PC-3 (cell line): Measurements from ENCODE around the gene ATF7. TPM values are rescaled to one million over a fixed set of nuclear protein-coding genes. Genes with fewer than 3 reads are reported as not detected.
A peak's percentile ranks its signal among the peaks of the same experiment; 100 is the strongest.

Experiments used
- ATAC-seq: fragments of 200-7000 bp; cut with Tn5 transposase; 2 replicates; pipeline ENCODE4 v1.9.1; 2020; ENCODE audit warnings: mild to moderate bottlenecking, moderate library complexity
- BruUV-seq: library from RNA; stranded (reverse); fragments of 400-500 nt; replicated peaks from 2 replicates; lab custom pipeline; 2021; lab: Mats Ljungman, UMichigan
- CTCF ChIA-PET: fragments of 300-600 bp; sonication (Branson Sonifier 250); formaldehyde crosslinking; loops from one replicate; lab custom pipeline; 2022; ENCODE audit warnings: antibody characterized with exemption; lab: Charles Lee
- POLR2A ChIA-PET: fragments of 300-600 bp; sonication (Branson Sonifier 250); formaldehyde crosslinking; loops from one replicate; lab custom pipeline; 2022; ENCODE audit warnings: antibody characterized with exemption; ENCODE audit not compliant: unreplicated experiment; lab: Charles Lee
- DNase-seq: peaks from one replicate; pipeline ENCODE4 v3.0.0-alpha.2; 2015
- H2AFZ ChIP-seq: fragments of 300-600 bp; sonication (generic); 2 replicates; pipeline ENCODE4 v1.6.0; 2016; ENCODE audit warnings: antibody characterized with exemption, low read length
- H3F3A ChIP-seq: fragments of 300-600 bp; sonication (generic); one replicate; pipeline ENCODE4 v1.6.0; 2017; ENCODE audit warnings: antibody characterized with exemption, low read length, control low read depth, mild to moderate bottlenecking; ENCODE audit not compliant: unreplicated experiment
- H3K27ac ChIP-seq: fragments of 300-600 bp; sonication (generic); 2 replicates; pipeline ENCODE4 v1.5.1; 2016; ENCODE audit warnings: mild to moderate bottlenecking, low read length
- H3K27me3 ChIP-seq: fragments of 300-600 bp; sonication (generic); 2 replicates; pipeline ENCODE4 v1.6.1; 2016; ENCODE audit warnings: low read length, mixed read lengths
- H3K36me3 ChIP-seq: fragments of 300-600 bp; sonication (generic); 2 replicates; pipeline ENCODE4 v1.6.1; 2016; ENCODE audit warnings: low read depth, mixed run types, low read length, mixed read lengths
- H3K4me1 ChIP-seq: fragments of 300-600 bp; sonication (generic); 2 replicates; pipeline ENCODE4 v1.5.1; 2016; ENCODE audit warnings: low read length; ENCODE audit not compliant: insufficient read depth
- H3K4me2 ChIP-seq: fragments of 300-600 bp; sonication (generic); 2 replicates; pipeline ENCODE4 v1.6.0; 2016; ENCODE audit warnings: low read length
- H3K4me3 ChIP-seq: fragments of 300-600 bp; sonication (generic); 2 replicates; pipeline ENCODE4 v1.5.1; 2016; ENCODE audit warnings: mild to moderate bottlenecking, low read length, mixed read lengths
- H3K79me2 ChIP-seq: fragments of 300-600 bp; sonication (generic); 2 replicates; pipeline ENCODE4 v1.6.1; 2017; ENCODE audit warnings: low read length, mixed read lengths
- H3K9ac ChIP-seq: fragments of 300-600 bp; sonication (generic); 2 replicates; pipeline ENCODE4 v1.6.0; 2016; ENCODE audit warnings: mild to moderate bottlenecking, low read length
- H3K9me2 ChIP-seq: fragments of 300-600 bp; sonication (generic); replicated peaks from 2 replicates; pipeline ENCODE4 v1.6.1; 2016; ENCODE audit warnings: mixed run types, low read length, mixed read lengths
- H3K9me3 ChIP-seq: fragments of 300-600 bp; sonication (generic); 2 replicates; pipeline ENCODE4 v1.6.1; 2016; ENCODE audit warnings: low read length, mixed read lengths
- H4K20me1 ChIP-seq: fragments of 300-600 bp; sonication (generic); 2 replicates; pipeline ENCODE4 v1.6.1; 2016; ENCODE audit warnings: low read length, mixed read lengths
- EZH2 ChIP-seq: fragments of 300-600 bp; sonication (generic); IDR thresholded peaks from one replicate; pipeline ENCODE4 v1.6.1; 2017; ENCODE audit warnings: antibody characterized with exemption, mild to moderate bottlenecking, low read length; ENCODE audit not compliant: unreplicated experiment
- EZH2phosphoT487 ChIP-seq: fragments of 300-600 bp; sonication (generic); IDR thresholded peaks from 2 replicates; pipeline ENCODE4 v1.6.1; 2018; ENCODE audit warnings: mild to moderate bottlenecking, antibody characterized with exemption, low read length, borderline replicate concordance
- intact Hi-C: fragments of 100-400 bp; cut with micrococcal nuclease; formaldehyde crosslinking; loops from 2 replicates; pipeline ENCODE4 v1.9.0; 2023
- total RNA-seq: library from RNA; depleted of rRNA; stranded (reverse); fragments of >200 nt; gene quantifications from 2 replicates; pipeline ENCODE4 v1.2.3, GENCODE V29; 2014
- TF ChIP-seq, protein P1 (sequence below): fragments of 300-600 bp; sonication (generic); conservative IDR thresholded peaks from 2 replicates; pipeline ENCODE4 v1.5.1; 2017; ENCODE audit warnings: antibody characterized with exemption, low read depth, mild to moderate bottlenecking, low read length

ATF7 gene
- total RNA-seq, 1 experiment from 2014 or later = 7.9 TPM

- ChIA-PET CTCF (interaction anchor here (0.7 kb wide), 1 partner anchor 9 kb away, joined by 3 read pairs; no protein-coding TSS in a partner anchor), POLR2A (interaction anchor here (0.5 kb wide), 1 partner anchor 10 kb away, joined by 3 read pairs; no protein-coding TSS in a partner anchor)
- Histone ChIP-seq H3K4me1 (peaks cover 20% of the 10 kb centered on the region), H3F3A (no peaks in the 10 kb centered on the region), H3K79me2 (peaks cover 27% of the 10 kb centered on the region), H3K27me3 (no peaks in the 10 kb centered on the region), H3K9me3 (no peaks in the 10 kb centered on the region), H3K36me3 (peaks cover 12% of the 10 kb centered on the region; the same call in 1 of the 2 replicates), H4K20me1 (no peaks in the 10 kb centered on the region), H2AFZ (peak within 1 kb of the TSS; percentile 54), H3K27ac (peak within 1 kb of the TSS; percentile 21), H3K9ac (peak within 1 kb of the TSS; percentile 35), H3K9me2 (no peaks in the 10 kb centered on the region), H3K4me3 (peak within 1 kb of the TSS; percentile 75), H3K4me2 (peak within 1 kb of the TSS; percentile 87)
- TF ChIP-seq EZH2 (no peak), EZH2phosphoT487 (no peak)
- TF ChIP-seq, protein P1, sequence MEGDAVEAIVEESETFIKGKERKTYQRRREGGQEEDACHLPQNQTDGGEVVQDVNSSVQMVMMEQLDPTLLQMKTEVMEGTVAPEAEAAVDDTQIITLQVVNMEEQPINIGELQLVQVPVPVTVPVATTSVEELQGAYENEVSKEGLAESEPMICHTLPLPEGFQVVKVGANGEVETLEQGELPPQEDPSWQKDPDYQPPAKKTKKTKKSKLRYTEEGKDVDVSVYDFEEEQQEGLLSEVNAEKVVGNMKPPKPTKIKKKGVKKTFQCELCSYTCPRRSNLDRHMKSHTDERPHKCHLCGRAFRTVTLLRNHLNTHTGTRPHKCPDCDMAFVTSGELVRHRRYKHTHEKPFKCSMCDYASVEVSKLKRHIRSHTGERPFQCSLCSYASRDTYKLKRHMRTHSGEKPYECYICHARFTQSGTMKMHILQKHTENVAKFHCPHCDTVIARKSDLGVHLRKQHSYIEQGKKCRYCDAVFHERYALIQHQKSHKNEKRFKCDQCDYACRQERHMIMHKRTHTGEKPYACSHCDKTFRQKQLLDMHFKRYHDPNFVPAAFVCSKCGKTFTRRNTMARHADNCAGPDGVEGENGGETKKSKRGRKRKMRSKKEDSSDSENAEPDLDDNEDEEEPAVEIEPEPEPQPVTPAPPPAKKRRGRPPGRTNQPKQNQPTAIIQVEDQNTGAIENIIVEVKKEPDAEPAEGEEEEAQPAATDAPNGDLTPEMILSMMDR = 0 out of 2 replicates have a peak, but pooled peaks have one; percentile 6
- DNase-seq (peak; percentile 42), ATAC-seq (peak; percentile 34)
- intact Hi-C loops = no loop called here
- no TSS peak for BruUV-seq
These were observed 126.7 kb downstream of the ATF7 start, which contains the start of gene MAP3K12 for GRCh38 chr12:53499266-53500141. Gene MAP3K12, minus strand, starts transcription at chr12:53499458. Its CDS starts 12,067 bp downstream, at chr12:53487391.

GRCh38 chr12:53498235-53498630, 127.9 kb downstream of the ATF7 start:
- H3F3A ChIP-seq = no peaks in the 10 kb centered on the region
- BruUV-seq = no TSS peak
- peaks cover 26% of the 10 kb centered on the region for H3K4me1 ChIP-seq
- no peaks in the 10 kb centered on the region for H4K20me1 ChIP-seq
- H3K79me2 ChIP-seq = peaks cover 19% of the 10 kb centered on the region
- POLR2A ChIA-PET = no interaction called here
- CTCF ChIA-PET = interaction anchor here (0.7 kb wide), 1 partner anchor 19 kb away, joined by 16 read pairs; no protein-coding TSS in a partner anchor
- no peak for DNase-seq
- no peaks in the 10 kb centered on the region for H3K9me3 ChIP-seq
- intact Hi-C loops = no loop called here
- H3K4me2 ChIP-seq = peak overlapping the region; percentile 87
- TF ChIP-seq, protein P1 = no peak
- TF ChIP-seq EZH2 (no peak), EZH2phosphoT487 (no peak)
- H2AFZ ChIP-seq = no peak overlapping the region
- H3K27me3 ChIP-seq = no peaks in the 10 kb centered on the region
- H3K36me3 ChIP-seq = peaks cover 2% of the 10 kb centered on the region; the same call in 1 of the 2 replicates
- H3K9me2 ChIP-seq = no peaks in the 10 kb centered on the region
- peak overlapping the region; percentile 75; the same call in 1 of the 2 replicates for H3K4me3 ChIP-seq
- no peak for ATAC-seq
- no peak overlapping the region for H3K27ac ChIP-seq
- no peak overlapping the region for H3K9ac ChIP-seq

DNA sequence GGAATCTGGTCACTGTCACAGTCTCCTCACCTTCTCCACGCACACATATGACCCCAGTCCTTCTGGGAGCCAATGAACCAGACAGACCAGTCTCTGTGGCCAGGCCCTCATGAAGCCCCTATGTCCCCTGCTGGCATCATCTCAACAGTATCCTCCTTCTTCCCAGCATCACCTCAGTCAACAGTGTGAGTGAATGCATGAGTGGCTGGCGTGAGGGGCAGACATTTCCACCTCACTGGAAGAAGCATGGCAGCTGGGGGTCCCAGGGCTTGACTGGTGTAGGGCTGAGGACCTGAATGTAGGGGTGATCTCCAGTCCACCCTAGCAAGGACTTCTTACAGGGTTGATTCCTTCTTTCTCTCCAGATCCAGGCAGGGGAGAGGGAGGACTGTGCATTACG, 128.7 kb downstream of the ATF7 start:
- H3K9ac ChIP-seq = no peak overlapping the region
- H3K4me3 ChIP-seq = no peak overlapping the region
- TF ChIP-seq, protein P1 = no peak
- TF ChIP-seq EZH2phosphoT487 (no peak), EZH2 (no peak)
- BruUV-seq = no TSS peak
- no peaks in the 10 kb centered on the region for H4K20me1 ChIP-seq
- no peak overlapping the region for H3K27ac ChIP-seq
- ChIA-PET POLR2A (no interaction called here), CTCF (no interaction called here)
- no peak overlapping the region for H3K4me2 ChIP-seq
- no peaks in the 10 kb centered on the region for H3F3A ChIP-seq
- intact Hi-C loops = no loop called here
- ATAC-seq (no peak), DNase-seq (no peak)
- H3K79me2 ChIP-seq = peaks cover 11% of the 10 kb centered on the region
- H3K4me1 ChIP-seq = peaks cover 27% of the 10 kb centered on the region
- H3K9me2 ChIP-seq = no peaks in the 10 kb centered on the region
- no peaks in the 10 kb centered on the region for H3K27me3 ChIP-seq
- H3K36me3 ChIP-seq = no peaks in the 10 kb centered on the region
- H3K9me3 ChIP-seq = no peaks in the 10 kb centered on the region
- no peak overlapping the region for H2AFZ ChIP-seq
